K562 (cell line): ENCODE data around the gene CIAO1. TPM values are rescaled to one million over a fixed set of nuclear protein-coding genes. Genes with fewer than 3 reads are reported as not detected.
A peak's percentile ranks its signal among the peaks of the same experiment; 100 is the strongest.

Experiments used
- ATAC-seq: fragments of 200-7000 bp; cut with Tn5 transposase; 3 replicates; pipeline ENCODE4 v1.9.1; 2020; ENCODE audit warnings: moderate library complexity
- BruUV-seq: library from RNA; stranded (reverse); fragments of 400-500 nt; replicated peaks from 2 replicates; lab custom pipeline; 2021; lab: Mats Ljungman, UMichigan
- CTCF ChIA-PET: fragments of 300-600 bp; formaldehyde crosslinking; extraction: SDS; loops from one replicate; lab custom pipeline; 2021; ENCODE audit warnings: low intra/inter-chr PET ratio; lab: Yijun Ruan, JAX
- POLR2A ChIA-PET: fragments of 300-600, 350-650 bp; sonication (Branson Sonifier 250); formaldehyde crosslinking; extraction: SDS; loops from one replicate; lab custom pipeline; 2021; ENCODE audit warnings: antibody characterized with exemption, inconsistent platforms; lab: Yijun Ruan, JAX
- DNase-seq, 4 experiments: peaks; one replicate each; pipeline versions ENCODE4 v3.0.0 to v3.0.0-alpha.2; 2011 to 2018; ENCODE audit warnings: low spot score in 3 of 4, mixed read lengths in 3 of 4; ENCODE audit errors: extremely low read depth in 1 of 4
- FAIRE-seq: peaks from 2 replicates; lab custom pipeline; 2011; peaks lifted over from hg19 to GRCh38; lab: Jason Lieb, UNC
- H2AFZ ChIP-seq: 2 replicates; pipeline ENCODE4 v1.6.0; 2011; ENCODE audit warnings: low read depth, low read length, control low read depth, inconsistent platforms
- H3K27ac ChIP-seq: fragments of 200-600 bp; 3 replicates; pipeline ENCODE4 v1.8.0; 2011; ENCODE audit warnings: low read depth, mild to moderate bottlenecking, control low read depth, inconsistent platforms, low read length, moderate library complexity, mixed read lengths; ENCODE audit errors: extremely low read depth
- H3K27me3 ChIP-seq, 2 experiments: fragments of 300-600 bp in 1 of 2; 2 replicates in 1 of 2; 3 replicates in 1 of 2; pipeline versions ENCODE4 v1.6.0 to v1.8.0; 2011; ENCODE audit warnings: inconsistent platforms in 2 of 2, low read length in 2 of 2, mild to moderate bottlenecking in 1 of 2, mixed read lengths in 1 of 2, moderate library complexity in 1 of 2; ENCODE audit not compliant: control insufficient read depth in 2 of 2, insufficient read depth in 2 of 2
- H3K36me3 ChIP-seq: fragments of 300-600 bp; 3 replicates; pipeline ENCODE4 v1.8.0; 2011; ENCODE audit warnings: mild to moderate bottlenecking, low read length, inconsistent platforms; ENCODE audit not compliant: control insufficient read depth, insufficient read depth
- H3K4me1 ChIP-seq, 2 experiments: fragments of 200-600 bp in 1 of 2; replicated peaks in 1 of 2; 2 replicates in 1 of 2; 3 replicates in 1 of 2; pipeline versions ENCODE4 v1.5.1 to v1.8.0; 2011; ENCODE audit warnings: inconsistent platforms in 2 of 2, low read length in 2 of 2, mild to moderate bottlenecking in 1 of 2, mixed read lengths in 1 of 2, moderate library complexity in 1 of 2; ENCODE audit not compliant: control insufficient read depth in 2 of 2, insufficient read depth in 2 of 2
- H3K4me2 ChIP-seq: 2 replicates; pipeline ENCODE4 v1.6.1; 2011; ENCODE audit warnings: low read length, control low read depth, inconsistent platforms, mixed read lengths; ENCODE audit not compliant: insufficient read depth
- H3K4me3 ChIP-seq: fragments of 200-600 bp; sonication (generic), shearing (Covaris generic); 2 replicates; pipeline ENCODE4 v1.5.1; 2016; ENCODE audit warnings: control low read depth, inconsistent platforms
- H3K79me2 ChIP-seq: fragments of 200-600 bp; 3 replicates; pipeline ENCODE4 v1.8.0; 2011; ENCODE audit warnings: low read length, inconsistent platforms; ENCODE audit not compliant: control insufficient read depth, insufficient read depth
- H3K9ac ChIP-seq, 2 experiments: 2 replicates each; pipeline versions ENCODE4 v1.6.0 to v1.6.1; 2011; ENCODE audit warnings: low read depth in 2 of 2, low read length in 2 of 2, control low read depth in 1 of 2, inconsistent platforms in 1 of 2, mild to moderate bottlenecking in 1 of 2, mixed read lengths in 1 of 2; ENCODE audit not compliant: insufficient read depth in 1 of 2
- H3K9me1 ChIP-seq: one replicate; pipeline ENCODE4 v1.6.0; 2011; ENCODE audit warnings: inconsistent platforms, mild to moderate bottlenecking, low read length, moderate library complexity; ENCODE audit not compliant: control insufficient read depth, insufficient read depth
- H3K9me3 ChIP-seq: replicated peaks from 2 replicates; pipeline ENCODE4 v1.5.1; 2011; ENCODE audit warnings: low read depth, low read length, inconsistent platforms; ENCODE audit not compliant: control insufficient read depth, insufficient read depth
- H4K20me1 ChIP-seq: replicated peaks from 2 replicates; pipeline ENCODE4 v1.6.1; 2011; ENCODE audit warnings: low read length, inconsistent platforms, mixed read lengths; ENCODE audit not compliant: control insufficient read depth, insufficient read depth
- BCL6 ChIP-seq: fragments of 250-450 bp; sonication (Bioruptor Pico); IDR thresholded peaks from 2 replicates; pipeline ENCODE4 v1.4.0; 2020
- CAMTA2 ChIP-seq: fragments of 250-450 bp; sonication (Bioruptor Pico); conservative IDR thresholded peaks from 2 replicates; pipeline ENCODE4 v1.5.1; 2022
- DPF2 ChIP-seq: fragments of 450-650 bp; IDR thresholded peaks from 2 replicates; pipeline ENCODE4 v1.6.1; 2016
- ETS2 ChIP-seq: IDR thresholded peaks from 2 replicates; pipeline ENCODE4 v1.6.1; 2016; ENCODE audit warnings: borderline replicate concordance, missing genetic modification characterization, mild to moderate bottlenecking, moderate library complexity, missing compliant biosample characterization; ENCODE audit not compliant: poor library complexity, severe bottlenecking
- GATA2 ChIP-seq: sonication (generic); formaldehyde crosslinking; IDR thresholded peaks from 2 replicates; pipeline ENCODE4 v1.4.0; 2020; ENCODE audit warnings: mild to moderate bottlenecking, missing genetic modification reagents
- GTF2A2 ChIP-seq: IDR thresholded peaks from 2 replicates; pipeline ENCODE4 v1.6.1; 2016; ENCODE audit warnings: mild to moderate bottlenecking, missing genetic modification characterization, missing compliant biosample characterization
- HES1 ChIP-seq: fragments of 450-650 bp; IDR thresholded peaks from 2 replicates; pipeline ENCODE4 v1.6.1; 2016; ENCODE audit warnings: low read depth, mild to moderate bottlenecking, moderate library complexity
- JUN ChIP-seq, 2 experiments: sonication (generic) in 1 of 2; formaldehyde crosslinking in 1 of 2; IDR thresholded peaks; 2 replicates each; pipeline versions ENCODE4 v1.6.1 to v1.8.0; 2012 to 2022; ENCODE audit warnings: borderline replicate concordance in 2 of 2, mild to moderate bottlenecking in 2 of 2, improper control_type of control experiment in 1 of 2, low read depth in 1 of 2, low read length in 1 of 2, missing genetic modification reagents in 1 of 2
- NCOA1 ChIP-seq: fragments of 450-650 bp; IDR thresholded peaks from 2 replicates; pipeline ENCODE4 v1.6.1; 2016; ENCODE audit warnings: low read depth
- NR1H2 ChIP-seq: sonication (generic); formaldehyde crosslinking; IDR thresholded peaks from 2 replicates; pipeline ENCODE4 v1.4.0; 2020; ENCODE audit warnings: mild to moderate bottlenecking, missing genetic modification reagents
- NR2C1 ChIP-seq, 2 experiments: fragments of 450-650 bp; IDR thresholded peaks; 2 replicates each; pipeline ENCODE4 v1.6.1; 2017; ENCODE audit warnings: mild to moderate bottlenecking in 2 of 2, antibody characterized with exemption in 1 of 2, inconsistent platforms in 1 of 2, missing compliant biosample characterization in 1 of 2, missing genetic modification characterization in 1 of 2
- NR2F6 ChIP-seq: fragments of 450-650 bp; formaldehyde crosslinking; IDR thresholded peaks from 2 replicates; pipeline ENCODE4 v1.4.0; 2020; ENCODE audit warnings: mild to moderate bottlenecking
- PHB ChIP-seq: fragments of 250-450 bp; sonication (Bioruptor Pico); IDR thresholded peaks from 2 replicates; pipeline ENCODE4 v1.5.0; 2021
- POLR2B ChIP-seq: fragments of 450-650 bp; IDR thresholded peaks from 2 replicates; pipeline ENCODE4 v1.6.1; 2018; ENCODE audit warnings: low read depth; ENCODE audit not compliant: partially characterized antibody
- RBM14 ChIP-seq: fragments of 200-400 bp; formaldehyde crosslinking; IDR thresholded peaks from 2 replicates; pipeline ENCODE4 v1.6.1; 2018; ENCODE audit warnings: low read depth, mild to moderate bottlenecking, low read length, moderate library complexity, borderline replicate concordance; ENCODE audit not compliant: insufficient read depth
- SIN3A ChIP-seq, 2 experiments: fragments of 150-350 bp in 1 of 2; IDR thresholded peaks; 2 replicates each; pipeline ENCODE4 v1.6.1; 2011 to 2016; ENCODE audit warnings: borderline replicate concordance in 2 of 2, low read depth in 2 of 2, low read length in 2 of 2, mild to moderate bottlenecking in 2 of 2, moderate library complexity in 2 of 2; ENCODE audit not compliant: control insufficient read depth in 1 of 2
- SIX5 ChIP-seq, 2 experiments: IDR thresholded peaks; 2 replicates each; pipeline ENCODE4 v1.6.1; 2011; ENCODE audit warnings: low read length in 2 of 2, borderline replicate concordance in 1 of 2, low read depth in 1 of 2, mild to moderate bottlenecking in 1 of 2, moderate library complexity in 1 of 2; ENCODE audit not compliant: insufficient read depth in 1 of 2
- YY1 ChIP-seq, 3 experiments: IDR thresholded peaks; 2 replicates each; pipeline ENCODE4 v1.6.1; 2011; ENCODE audit warnings: low read length in 2 of 3, mild to moderate bottlenecking in 2 of 3, moderate library complexity in 2 of 3, borderline replicate concordance in 1 of 3, control low read depth in 1 of 3, low read depth in 1 of 3; ENCODE audit not compliant: insufficient read depth in 3 of 3, insufficient replicate concordance in 2 of 3, control insufficient read depth in 1 of 3, insufficient read length in 1 of 3; ENCODE audit errors: extremely low read depth in 1 of 3
- ZNF212 ChIP-seq: fragments of 450-650 bp; formaldehyde crosslinking; IDR thresholded peaks from 2 replicates; pipeline ENCODE4 v1.4.0; 2020; ENCODE audit warnings: mild to moderate bottlenecking
- ZNF695 ChIP-seq: fragments of 450-650 bp; formaldehyde crosslinking; IDR thresholded peaks from 2 replicates; pipeline ENCODE4 v1.4.0; 2020; ENCODE audit warnings: mild to moderate bottlenecking, moderate library complexity
- ZNF766 ChIP-seq: fragments of 200-800 bp; sonication (Bioruptor generic); conservative IDR thresholded peaks from 2 replicates; pipeline ENCODE4 v1.6.1; 2016; ENCODE audit warnings: missing genetic modification characterization, missing compliant biosample characterization
- WGBS: fragments of 100-300 bp; shearing (Covaris generic); methylation state at CpG from one replicate; pipeline ENCODE4 v1.1.6; 2016; ENCODE audit warnings: low coverage, mixed read lengths; ENCODE audit not compliant: insufficient coverage; ENCODE audit errors: missing lambda C conversion rate; 5-methylcytosine and 5-hydroxymethylcytosine counted together
- in situ Hi-C: fragments of 300-500 bp; cut with MboI; formaldehyde crosslinking; loops from 4 replicates; pipeline ENCODE4 v1.15.0; 2018; ENCODE audit warnings: inconsistent platforms, mixed read lengths
- intact Hi-C: fragments of 100-400 bp; cut with micrococcal nuclease; formaldehyde crosslinking; loops from 2 replicates; pipeline ENCODE4 v1.14.2; 2022
- polyA plus RNA-seq, 8 experiments: library from polyadenylated mRNA; depleted of rRNA in 4 of 8; stranded (reverse) in 5 of 8; unstranded in 3 of 8; fragments of >200 nt; fragmentation: Nextera tagmentation in 2 of 8; fragmentation: Illumina TruSeq in 1 of 8; extraction: Ambion mirVana in 2 of 8; extraction: Trizol in 1 of 8; gene quantifications; 2 replicates each; pipeline versions ENCODE4 v1.2.1 to v1.2.3, GENCODE V29; 2011 to 2014; ENCODE audit warnings: inconsistent platforms in 1 of 8, missing spikeins in 1 of 8
- total RNA-seq, 7 experiments: library from RNA; depleted of rRNA in 6 of 7; stranded (reverse); fragments of >200 nt in 6 of 7; fragmentation: Illumina TruSeq in 2 of 7; extraction: Trizol in 2 of 7; gene quantifications; 2 replicates each; pipeline versions ENCODE4 v1.2.1 to v1.2.3, GENCODE V29; 2011 to 2021; ENCODE audit warnings: low replicate concordance in 1 of 7
- TF ChIP-seq, protein P1 (sequence below): sonication (generic); IDR thresholded peaks from 2 replicates; pipeline ENCODE4 v1.6.1; 2016

CIAO1 gene
- total and polyA plus RNA-seq, 9 of the 15 experiments (the other 6 are each of a cell fraction or from before 2014, with no cell fraction given), result 11.4 to 156 (median 92.8) TPM

DNA sequence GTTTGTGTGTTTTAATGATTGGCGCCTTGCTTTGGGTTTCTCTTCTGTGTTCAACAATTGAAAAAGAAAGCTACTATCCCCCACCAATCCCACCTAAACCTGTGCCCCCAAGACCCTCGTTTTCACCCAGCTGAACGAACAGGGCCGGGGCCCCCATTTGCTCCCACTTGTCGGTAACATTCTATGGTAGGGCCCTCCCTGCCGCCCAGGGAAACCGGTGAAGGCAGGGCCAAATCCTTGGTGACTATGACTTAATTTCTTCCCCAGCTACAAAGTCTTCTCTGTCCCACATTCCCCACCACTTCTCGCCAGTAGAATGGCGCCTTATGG, 39.9 kb downstream of the CIAO1 start:
- BruUV-seq, result TSS peak; percentile 91
- Histone ChIP-seq H3K9ac (peak overlapping the region; percentile 92 to 98), H3K36me3 (peaks cover 37% of the 10 kb centered on the region), H3K27ac (peak overlapping the region; percentile 91), H3K4me3 (peak overlapping the region; percentile 93), H3K4me1 (peaks cover 13 to 14% of the 10 kb centered on the region in 2 experiments; a peak in 3 of 5 replicates), H3K9me3 (no peaks in the 10 kb centered on the region), H3K9me1 (no peaks in the 10 kb centered on the region), H3K27me3 (no peaks in the 10 kb centered on the region), H3K79me2 (peaks cover 57% of the 10 kb centered on the region), H3K4me2 (peak overlapping the region; percentile 99), H4K20me1 (no peaks in the 10 kb centered on the region), H2AFZ (peak overlapping the region; percentile 92)
- CTCF ChIA-PET, result no interaction called here
- DNase-seq, result peak in 1 of 4 experiments; percentile 30
- POLR2A ChIA-PET, result interaction anchor here (0.7 to 2.9 kb wide), 11 partner anchors 9 to 47 kb away, joined by 3 to 15 read pairs (median 4); partner anchors contain the start of gene NCAPH
- intact Hi-C loops, result loop anchor here (1.0 to 10.0 kb wide), 3 partner anchors 15 to 199 kb away; partner anchors contain the start of genes NCAPH and NEURL3
- ATAC-seq, result peak; percentile 10
- no peak for FAIRE-seq
- in situ Hi-C loops, result no loop called here
- WGBS, result 3% methylated on average over 8 of the region's 9 CpGs
- TF ChIP-seq ETS2 (tag) (no peak), RBM14 (no peak), CAMTA2 (CRISPR knock-in tag) (no peak), GATA2 (CRISPR knock-in tag) (no peak), DPF2 (no peak; the same call in 1 of the 2 replicates), GTF2A2 (tag) (no peak), NR1H2 (CRISPR knock-in tag) (peak; percentile 24; the same call in 1 of the 2 replicates), ZNF695 (CRISPR knock-in tag) (no peak), SIX5 (IDR thresholded peaks at IDR 0.05; ENCODE audit: borderline replicate concordance in 1 of 2, insufficient read depth in 1 of 2, low read depth in 1 of 2, low read length in 2 of 2) (no peak), PHB (CRISPR knock-in tag) (no peak), ZNF766 (CRISPR knock-in tag) (no peak), POLR2B (no peak), ZNF212 (CRISPR knock-in tag) (no peak), JUN (IDR thresholded peaks at IDR 0.05; ENCODE audit: borderline replicate concordance, low read depth, low read length) (no peak), JUN (CRISPR knock-in tag; IDR thresholded peaks at IDR 0.05; ENCODE audit: borderline replicate concordance) (no peak), NCOA1 (no peak), NR2C1 (IDR thresholded peaks at IDR 0.05) (no peak), NR2C1 (tag; IDR thresholded peaks at IDR 0.05) (no peak), SIN3A (IDR thresholded peaks at IDR 0.05; ENCODE audit: borderline replicate concordance in 2 of 2, control insufficient read depth in 1 of 2, low read depth in 2 of 2, low read length in 2 of 2) (no peak), YY1 (IDR thresholded peaks at IDR 0.05; ENCODE audit: borderline replicate concordance in 1 of 3, control insufficient read depth in 1 of 3, extremely low read depth in 1 of 3, insufficient read depth in 3 of 3, insufficient read length in 1 of 3, insufficient replicate concordance in 2 of 3, low read depth in 1 of 3, low read length in 2 of 3) (peak in 1 of 3 experiments; percentile 61), HES1 (no peak), NR2F6 (CRISPR knock-in tag) (no peak), BCL6 (CRISPR knock-in tag) (no peak)
- TF ChIP-seq, protein P1, sequence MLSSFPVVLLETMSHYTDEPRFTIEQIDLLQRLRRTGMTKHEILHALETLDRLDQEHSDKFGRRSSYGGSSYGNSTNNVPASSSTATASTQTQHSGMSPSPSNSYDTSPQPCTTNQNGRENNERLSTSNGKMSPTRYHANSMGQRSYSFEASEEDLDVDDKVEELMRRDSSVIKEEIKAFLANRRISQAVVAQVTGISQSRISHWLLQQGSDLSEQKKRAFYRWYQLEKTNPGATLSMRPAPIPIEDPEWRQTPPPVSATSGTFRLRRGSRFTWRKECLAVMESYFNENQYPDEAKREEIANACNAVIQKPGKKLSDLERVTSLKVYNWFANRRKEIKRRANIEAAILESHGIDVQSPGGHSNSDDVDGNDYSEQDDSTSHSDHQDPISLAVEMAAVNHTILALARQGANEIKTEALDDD, result no peak
